K562 treated with DMSO at 1 percent for 24 hours (cell line): ENCODE data around the gene DCUN1D3. TPM values are rescaled to one million over a fixed set of nuclear protein-coding genes. Genes with fewer than 3 reads are reported as not detected.

Experiments used
- total RNA-seq: library from RNA; unstranded; fragments of 300-600 nt; gene quantifications from 2 replicates; pipeline ENCODE4 v1.2.3, GENCODE V29; 2022; ENCODE audit warnings: low read depth; ENCODE audit not compliant: insufficient read depth

DCUN1D3 gene, protein sequence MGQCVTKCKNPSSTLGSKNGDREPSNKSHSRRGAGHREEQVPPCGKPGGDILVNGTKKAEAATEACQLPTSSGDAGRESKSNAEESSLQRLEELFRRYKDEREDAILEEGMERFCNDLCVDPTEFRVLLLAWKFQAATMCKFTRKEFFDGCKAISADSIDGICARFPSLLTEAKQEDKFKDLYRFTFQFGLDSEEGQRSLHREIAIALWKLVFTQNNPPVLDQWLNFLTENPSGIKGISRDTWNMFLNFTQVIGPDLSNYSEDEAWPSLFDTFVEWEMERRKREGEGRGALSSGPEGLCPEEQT
- total RNA-seq = 3.2 and 3.6 TPM in 2 replicates

GRCh38 chr16:20900299-20901067 lies at the start of gene DCUN1D3, which contains the start of gene LYRM1:
Gene DCUN1D3, minus strand, starts transcription at chr16:20900358. Its CDS starts 37,820 bp downstream, at chr16:20862538.
Gene LYRM1, plus strand, starts transcription at chr16:20900771. Its CDS starts 14,785 bp downstream, at chr16:20915556.

GRCh38 chr16:20806168-20807050 lies 93.7 kb downstream of the DCUN1D3 start, which contains the start of the genes ERI2 and REXO5:
Gene ERI2, minus strand, starts transcription at chr16:20806472. Its CDS starts 42 bp downstream, at chr16:20806430.
Gene REXO5, plus strand, starts transcription at chr16:20806527. Its CDS starts 427 bp downstream, at chr16:20806954.

Other genes starting within 250 kb of the DCUN1D3 start
- gene ACSM1, start 202.7 kb downstream of the DCUN1D3 start, total RNA-seq = 1.3 and 1.6 TPM in 2 replicates
- 20.9 and 21.6 TPM in 2 replicates for gene THUMPD1, start 158.5 kb downstream of the DCUN1D3 start, total RNA-seq
- 80.0 and 88.8 TPM in 2 replicates for gene ACSM3, start 136.3 kb downstream of the DCUN1D3 start, total RNA-seq
- 30.5 and 35.6 TPM in 2 replicates for gene ERI2, start 93.9 kb downstream of the DCUN1D3 start, total RNA-seq
- gene REXO5, start 93.8 kb downstream of the DCUN1D3 start, total RNA-seq = 17.7 and 19.9 TPM in 2 replicates
- gene LYRM1, start 413 bp upstream of the DCUN1D3 start, total RNA-seq = 41.5 and 52.3 TPM in 2 replicates